Measurements from ENCODE around the gene RNU2-1.

- TF ChIP-seq CTCF (IDR thresholded peaks at IDR 0.05) (peak in 1 of 7 experiments; percentile 28), POLR2A (IDR thresholded peaks at IDR 0.05) (no peak), EP300 (IDR thresholded peaks at IDR 0.05) (no peak), POLR2AphosphoS5 (IDR thresholded peaks at IDR 0.05) (peak; percentile 54 to 82 (median 73))
Observed at GRCh38 chr17:43211480-43212402, 22.0 kb downstream of the RNU2-1 start, which contains the start of gene TMEM106A.

Data from stomach (tissue), 4 donors.